Kidney (tissue), 14 donors: Measurements from ENCODE around the gene WDR55. TPM values are rescaled to one million over a fixed set of nuclear protein-coding genes. Genes with fewer than 3 reads are reported as not detected.
"Not testable (repeated sequence)": the region's sequence is repeated elsewhere in the genome, so short reads cannot be mapped to it uniquely, and the experiment has no call there.

Experiments used
- DNase-seq, 5 donors: peaks; one replicate each; pipeline ENCODE4 v3.0.0-alpha.2; 2013 to 2020
- FAIRE-seq: peaks from 2 replicates; lab custom pipeline; 2012; peaks lifted over from hg19 to GRCh38; lab: Jason Lieb, UNC
- H3K27ac ChIP-seq, 2 donors: one replicate each; pipeline ENCODE4 v1.7.0; 2013; ENCODE audit warnings: low read depth in 2 of 2, low read length in 2 of 2, inconsistent platforms in 1 of 2
- H3K27me3 ChIP-seq: one replicate; pipeline ENCODE4 v1.7.1; 2013; ENCODE audit warnings: low read length, inconsistent platforms; ENCODE audit not compliant: control insufficient read depth, insufficient read depth
- H3K36me3 ChIP-seq, 3 donors: one replicate each; pipeline versions ENCODE4 v1.7.0 to v1.7.1; 2013; ENCODE audit warnings: low read length in 3 of 3, control low read depth in 1 of 3, inconsistent platforms in 1 of 3; ENCODE audit not compliant: insufficient read depth in 3 of 3, control insufficient read depth in 2 of 3
- H3K4me1 ChIP-seq, 3 donors: one replicate each; pipeline versions ENCODE4 v1.7.0 to v1.7.1; 2013; ENCODE audit warnings: low read length in 3 of 3, inconsistent platforms in 1 of 3, low read depth in 1 of 3; ENCODE audit not compliant: control insufficient read depth in 2 of 3, insufficient read depth in 2 of 3
- H3K4me3 ChIP-seq, 3 donors: one replicate each; pipeline versions ENCODE4 v1.7.0 to v1.8.1; 2013; ENCODE audit warnings: low read length in 3 of 3, control low read depth in 1 of 3, inconsistent platforms in 1 of 3
- H3K9ac ChIP-seq, 3 donors: one replicate each; pipeline versions ENCODE4 v1.7.0 to v1.7.1; 2013; ENCODE audit warnings: low read length in 3 of 3, control low read depth in 1 of 3, inconsistent platforms in 1 of 3
- H3K9me3 ChIP-seq, 3 donors: one replicate each; pipeline versions ENCODE4 v1.7.0 to v1.7.1; 2013; ENCODE audit warnings: low read length in 3 of 3, control low read depth in 1 of 3, inconsistent platforms in 1 of 3; ENCODE audit not compliant: control insufficient read depth in 2 of 3, insufficient read depth in 1 of 3
- intact Hi-C: fragments of 100-400 bp; cut with DNase I; formaldehyde crosslinking; loops from one replicate; pipeline ENCODE4 v1.11.1; 2022
- microRNA-seq: library from miRNA; unstranded; fragments of <30 nt; microRNA quantifications from one replicate; pipeline ENCODE4 v1.2.0, GENCODE V29; 2020
- polyA plus RNA-seq: library from polyadenylated mRNA; stranded (reverse); fragments of 350-450 nt; fragmentation: Illumina TruSeq; extraction: RNeasy Lipid Tissue Mini Kit (QIAGEN cat#74804); gene quantifications from one replicate; pipeline ENCODE4 v1.2.3, GENCODE V29; 2014; ENCODE audit warnings: low read depth, low replicate concordance; ENCODE audit not compliant: insufficient read depth
- total RNA-seq: library from RNA; stranded (reverse); fragmentation: NEBNext Ultra II Directional; extraction: Animal tissue kit (Norgen Biotek cat#: 25700); gene quantifications from one replicate; pipeline ENCODE4 v1.2.1, GENCODE V29; 2021
- TF ChIP-seq, protein P1 (sequence below): IDR thresholded peaks from 3 replicates; pipeline ENCODE4 v1.5.1; 2012; ENCODE audit warnings: mild to moderate bottlenecking, moderate library complexity, borderline replicate concordance; ENCODE audit not compliant: insufficient read depth; ENCODE audit errors: extremely low read depth
- donor health status: control.
- donor health status: control.
- donor health status: control.
- donor health status: control.
- donor health status: control.
- donor health status: DM: yes; HTN: yes; CAD: no.
- donor health status: Normal renal cell carcinoma (clear cell type).

The WDR55 gene
- total and polyA plus RNA-seq, 2 donors from 2014 or later = 13.7 to 20.8 TPM

DNA sequence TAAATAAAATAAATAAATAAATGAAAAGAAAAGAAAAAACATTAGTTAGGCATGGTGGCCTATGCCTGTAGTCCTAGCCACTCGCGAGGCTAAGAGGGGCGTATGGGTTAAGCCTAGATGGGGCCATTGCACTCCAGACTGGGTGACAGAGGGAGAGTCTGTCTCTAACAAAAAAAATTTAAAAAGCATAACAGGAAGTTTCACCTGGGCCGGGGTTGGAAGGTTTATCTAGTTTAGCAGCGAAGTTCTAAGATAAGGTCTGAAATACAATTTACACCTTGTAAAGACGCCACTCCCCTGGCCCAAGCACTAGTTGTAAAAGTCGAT lies 53.5 kb downstream of the WDR55 start:
- FAIRE-seq = no peak
- Histone ChIP-seq H3K27ac (no peak overlapping the region), H3K9ac (no peak overlapping the region), H3K27me3 (no peaks in the 10 kb centered on the region), H3K4me1 (no peaks in the 10 kb centered on the region), H3K9me3 (no peaks in the 10 kb centered on the region), H3K36me3 (no peaks in the 10 kb centered on the region), H3K4me3 (no peak overlapping the region)
- DNase-seq = no peak
- intact Hi-C loops = no loop called here
- TF ChIP-seq, protein P1, sequence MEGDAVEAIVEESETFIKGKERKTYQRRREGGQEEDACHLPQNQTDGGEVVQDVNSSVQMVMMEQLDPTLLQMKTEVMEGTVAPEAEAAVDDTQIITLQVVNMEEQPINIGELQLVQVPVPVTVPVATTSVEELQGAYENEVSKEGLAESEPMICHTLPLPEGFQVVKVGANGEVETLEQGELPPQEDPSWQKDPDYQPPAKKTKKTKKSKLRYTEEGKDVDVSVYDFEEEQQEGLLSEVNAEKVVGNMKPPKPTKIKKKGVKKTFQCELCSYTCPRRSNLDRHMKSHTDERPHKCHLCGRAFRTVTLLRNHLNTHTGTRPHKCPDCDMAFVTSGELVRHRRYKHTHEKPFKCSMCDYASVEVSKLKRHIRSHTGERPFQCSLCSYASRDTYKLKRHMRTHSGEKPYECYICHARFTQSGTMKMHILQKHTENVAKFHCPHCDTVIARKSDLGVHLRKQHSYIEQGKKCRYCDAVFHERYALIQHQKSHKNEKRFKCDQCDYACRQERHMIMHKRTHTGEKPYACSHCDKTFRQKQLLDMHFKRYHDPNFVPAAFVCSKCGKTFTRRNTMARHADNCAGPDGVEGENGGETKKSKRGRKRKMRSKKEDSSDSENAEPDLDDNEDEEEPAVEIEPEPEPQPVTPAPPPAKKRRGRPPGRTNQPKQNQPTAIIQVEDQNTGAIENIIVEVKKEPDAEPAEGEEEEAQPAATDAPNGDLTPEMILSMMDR = no peak

DNA sequence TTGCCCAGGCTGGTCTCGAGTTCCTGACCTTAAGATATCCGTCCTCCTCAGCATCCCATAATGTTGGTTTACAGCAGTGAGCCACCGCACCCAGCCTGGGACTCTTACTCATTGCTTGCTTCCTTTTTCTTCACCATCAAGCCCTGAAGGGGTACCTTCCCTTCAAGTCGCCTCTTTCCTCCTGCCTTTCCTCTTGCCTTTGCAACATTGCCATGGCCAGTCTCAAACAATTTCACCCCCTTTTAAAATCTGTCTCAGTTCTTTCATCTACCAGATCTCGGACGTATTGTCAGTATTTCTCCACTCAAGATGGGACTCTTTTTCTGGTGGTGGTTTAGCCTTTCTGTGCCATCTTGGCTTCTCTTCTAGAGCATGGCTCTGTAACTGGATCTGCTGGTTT lies 56.0 kb downstream of the WDR55 start:
- H3K9ac ChIP-seq, FAIRE-seq, intact Hi-C loops, H3K4me1 ChIP-seq, H3K36me3 ChIP-seq, H3K27me3 ChIP-seq, DNase-seq, H3K27ac ChIP-seq, H3K4me3 ChIP-seq, H3K9me3 ChIP-seq: not testable (repeated sequence)

DNA sequence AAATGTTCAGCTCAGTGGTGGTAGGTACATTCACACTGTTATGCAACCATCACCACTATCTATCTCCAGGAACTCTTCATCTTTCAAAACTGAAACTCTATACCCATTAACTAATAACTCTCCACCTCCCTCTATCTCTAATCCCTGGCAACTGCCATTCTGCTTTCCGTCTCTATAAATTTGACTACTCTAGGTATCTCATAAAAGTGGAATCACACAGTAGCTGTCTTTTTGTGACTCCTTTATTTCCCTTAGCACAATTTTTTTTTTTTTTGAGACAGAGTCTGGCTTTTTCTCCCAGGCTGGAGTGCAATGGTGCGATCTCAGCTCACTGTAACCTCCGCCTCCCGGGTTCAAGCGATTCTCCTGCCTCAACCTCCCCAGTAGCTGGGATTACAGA lies 56.7 kb downstream of the WDR55 start:
- H3K4me1 ChIP-seq, H3K9ac ChIP-seq, H3K36me3 ChIP-seq, DNase-seq, H3K27me3 ChIP-seq, H3K4me3 ChIP-seq, H3K27ac ChIP-seq, H3K9me3 ChIP-seq, intact Hi-C loops, FAIRE-seq: not testable (repeated sequence)

Small RNA genes lying within 50 kb of the gene (microRNA-seq; reads per million reads assigned to microRNA genes)
- not detected for gene MIR3655

Other genes starting within 250 kb of the WDR55 start
- gene EIF4EBP3, start 117.2 kb upstream of the WDR55 start, total RNA-seq = 22.6 TPM
- 48.8 TPM for gene EIF4EBP3, start 117.2 kb upstream of the WDR55 start, polyA plus RNA-seq
- gene SRA1, start 107.4 kb upstream of the WDR55 start, total RNA-seq = 31.3 TPM
- gene SRA1, start 107.4 kb upstream of the WDR55 start, polyA plus RNA-seq = 52.4 TPM
- 33.9 TPM for gene APBB3, start 100.3 kb upstream of the WDR55 start, total RNA-seq
- 19.6 TPM for gene APBB3, start 100.3 kb upstream of the WDR55 start, polyA plus RNA-seq
- 89.9 TPM for gene SLC35A4, start 100.1 kb upstream of the WDR55 start, total RNA-seq
- gene SLC35A4, start 100.1 kb upstream of the WDR55 start, polyA plus RNA-seq = 71.2 TPM
- gene CD14, start 31.7 kb upstream of the WDR55 start, total RNA-seq = 68.8 TPM
- 43.8 TPM for gene CD14, start 31.7 kb upstream of the WDR55 start, polyA plus RNA-seq
- gene TMCO6, start 25.5 kb upstream of the WDR55 start, total RNA-seq = 19.0 TPM
- 7.6 TPM for gene TMCO6, start 25.5 kb upstream of the WDR55 start, polyA plus RNA-seq
- gene NDUFA2, start 17.3 kb upstream of the WDR55 start, total RNA-seq = 56.8 TPM
- gene NDUFA2, start 17.3 kb upstream of the WDR55 start, polyA plus RNA-seq = 326 TPM
- gene IK, start 17.1 kb upstream of the WDR55 start, total RNA-seq = 76.9 TPM
- gene IK, start 17.1 kb upstream of the WDR55 start, polyA plus RNA-seq = 72.5 TPM
- gene DND1, start 8.7 kb downstream of the WDR55 start, total RNA-seq = 1.0 TPM
- 0.41 TPM for gene DND1, start 8.7 kb downstream of the WDR55 start, polyA plus RNA-seq
- gene HARS1, start 26.5 kb downstream of the WDR55 start, total RNA-seq = 52.2 TPM
- 48.6 TPM for gene HARS1, start 26.5 kb downstream of the WDR55 start, polyA plus RNA-seq
- gene HARS2, start 26.6 kb downstream of the WDR55 start, total RNA-seq = 27.6 TPM
- gene HARS2, start 26.6 kb downstream of the WDR55 start, polyA plus RNA-seq = 26.7 TPM
- 51.4 TPM for gene ZMAT2, start 35.5 kb downstream of the WDR55 start, total RNA-seq
- 122 TPM for gene ZMAT2, start 35.5 kb downstream of the WDR55 start, polyA plus RNA-seq
- gene PCDHA1, start 121.2 kb downstream of the WDR55 start, total RNA-seq = 0.13 TPM
- not detected for gene PCDHA1, start 121.2 kb downstream of the WDR55 start, polyA plus RNA-seq
- 0.50 TPM for gene PCDHA2, start 129.9 kb downstream of the WDR55 start, total RNA-seq
- 0.17 TPM for gene PCDHA2, start 129.9 kb downstream of the WDR55 start, polyA plus RNA-seq
- 1.4 TPM for gene PCDHA3, start 136.2 kb downstream of the WDR55 start, total RNA-seq
- 0.13 TPM for gene PCDHA3, start 136.2 kb downstream of the WDR55 start, polyA plus RNA-seq
- gene PCDHA4, start 142.2 kb downstream of the WDR55 start, total RNA-seq = 4.1 TPM
- gene PCDHA4, start 142.2 kb downstream of the WDR55 start, polyA plus RNA-seq = 1.1 TPM
- gene PCDHA5, start 156.7 kb downstream of the WDR55 start, total RNA-seq = 0.91 TPM
- gene PCDHA5, start 156.7 kb downstream of the WDR55 start, polyA plus RNA-seq = not detected
- 3.6 TPM for gene PCDHA6, start 163.1 kb downstream of the WDR55 start, total RNA-seq
- gene PCDHA6, start 163.1 kb downstream of the WDR55 start, polyA plus RNA-seq = 0.80 TPM
- gene PCDHA7, start 169.4 kb downstream of the WDR55 start, total RNA-seq = 1.1 TPM
- 0.62 TPM for gene PCDHA7, start 169.4 kb downstream of the WDR55 start, polyA plus RNA-seq
- 0.82 TPM for gene PCDHA8, start 176.3 kb downstream of the WDR55 start, total RNA-seq
- not detected for gene PCDHA8, start 176.3 kb downstream of the WDR55 start, polyA plus RNA-seq
- 0.85 TPM for gene PCDHA9, start 183.5 kb downstream of the WDR55 start, total RNA-seq
- not detected for gene PCDHA9, start 183.5 kb downstream of the WDR55 start, polyA plus RNA-seq
- 7.6 TPM for gene PCDHA10, start 191.0 kb downstream of the WDR55 start, total RNA-seq
- 1.7 TPM for gene PCDHA10, start 191.0 kb downstream of the WDR55 start, polyA plus RNA-seq
- 2.0 TPM for gene PCDHA11, start 204.1 kb downstream of the WDR55 start, total RNA-seq
- gene PCDHA11, start 204.1 kb downstream of the WDR55 start, polyA plus RNA-seq = 0.77 TPM
- gene PCDHA12, start 210.4 kb downstream of the WDR55 start, total RNA-seq = 5.2 TPM
- gene PCDHA12, start 210.4 kb downstream of the WDR55 start, polyA plus RNA-seq = 1.1 TPM
- 1.8 TPM for gene PCDHA13, start 217.2 kb downstream of the WDR55 start, total RNA-seq
- gene PCDHA13, start 217.2 kb downstream of the WDR55 start, polyA plus RNA-seq = 0.49 TPM